Keratinocyte (primary cell): ENCODE data around the gene ST6GAL1. TPM values are rescaled to one million over a fixed set of nuclear protein-coding genes. Genes with fewer than 3 reads are reported as not detected.

Experiments
- DNase-seq: peaks from one replicate; pipeline ENCODE4 v3.0.0-alpha.2; 2011; ENCODE audit warnings: low read depth, missing footprints, low spot score
- FAIRE-seq: peaks from 2 replicates; lab custom pipeline; 2011; peaks lifted over from hg19 to GRCh38; lab: Jason Lieb, UNC
- H2AFZ ChIP-seq: 2 replicates; pipeline ENCODE4 v1.6.0; 2012; ENCODE audit warnings: low read length, control low read depth, inconsistent platforms; ENCODE audit not compliant: control insufficient read depth
- H3K27ac ChIP-seq: 2 replicates; pipeline ENCODE4 v1.5.1; 2011; ENCODE audit warnings: low read length; ENCODE audit not compliant: control insufficient read depth, insufficient read depth
- H3K27me3 ChIP-seq: 3 replicates; pipeline ENCODE4 v1.6.0; 2011; ENCODE audit warnings: low read length; ENCODE audit not compliant: control insufficient read depth, insufficient read depth; ENCODE audit errors: extremely low read depth
- H3K36me3 ChIP-seq, 2 experiments: 2 replicates in 1 of 2; 3 replicates in 1 of 2; pipeline ENCODE4 v1.5.1; 2011; ENCODE audit warnings: low read length in 2 of 2, mild to moderate bottlenecking in 1 of 2; ENCODE audit not compliant: control insufficient read depth in 2 of 2, insufficient read depth in 2 of 2; ENCODE audit errors: extremely low read depth in 1 of 2
- H3K4me1 ChIP-seq: 3 replicates; pipeline ENCODE4 v1.5.1; 2011; ENCODE audit warnings: low read length; ENCODE audit not compliant: control insufficient read depth, insufficient read depth; ENCODE audit errors: extremely low read depth
- H3K4me2 ChIP-seq: 3 replicates; pipeline ENCODE4 v1.6.0; 2011; ENCODE audit warnings: low read depth, low read length; ENCODE audit not compliant: control insufficient read depth, insufficient read depth; ENCODE audit errors: extremely low read depth
- H3K4me3 ChIP-seq, 3 experiments: fragments of 200-600 bp in 1 of 3; sonication (generic) in 1 of 3; 2 replicates in 2 of 3; 3 replicates in 1 of 3; pipeline ENCODE4 v1.5.1; 2011 to 2016; ENCODE audit warnings: low read length in 3 of 3, mild to moderate bottlenecking in 3 of 3, control low read depth in 2 of 3, inconsistent platforms in 1 of 3, low read depth in 1 of 3, mixed read lengths in 1 of 3, mixed run types in 1 of 3, moderate library complexity in 1 of 3; ENCODE audit not compliant: control insufficient read depth in 2 of 3, insufficient read depth in 2 of 3; ENCODE audit errors: extremely low read depth in 1 of 3
- H3K79me2 ChIP-seq: 2 replicates; pipeline ENCODE4 v1.6.0; 2012; ENCODE audit warnings: low read length; ENCODE audit not compliant: control insufficient read depth, insufficient read depth
- H3K9ac ChIP-seq: 3 replicates; pipeline ENCODE4 v1.6.0; 2011; ENCODE audit warnings: low read length; ENCODE audit not compliant: control insufficient read depth, insufficient read depth; ENCODE audit errors: extremely low read depth
- H3K9me1 ChIP-seq: 3 replicates; pipeline ENCODE4 v1.6.0; 2011; ENCODE audit warnings: low read length; ENCODE audit not compliant: control insufficient read depth, insufficient read depth; ENCODE audit errors: extremely low read depth
- H3K9me3 ChIP-seq: 2 replicates; pipeline ENCODE4 v1.5.1; 2012; ENCODE audit warnings: low read depth, low read length; ENCODE audit not compliant: control insufficient read depth
- H4K20me1 ChIP-seq: 3 replicates; pipeline ENCODE4 v1.6.0; 2011; ENCODE audit warnings: low read length; ENCODE audit not compliant: control insufficient read depth, insufficient read depth; ENCODE audit errors: extremely low read depth
- EZH2 ChIP-seq: IDR thresholded peaks from one replicate; pipeline ENCODE4 v1.6.1; 2012; ENCODE audit warnings: inconsistent platforms, mild to moderate bottlenecking, low read length, moderate library complexity
- dilution Hi-C: fragments of 300-500 bp; cut with MboI; formaldehyde crosslinking; loops from one replicate; pipeline ENCODE4 v1.7.0; 2020; ENCODE audit warnings: low sequenced_read_pairs; ENCODE audit not compliant: extremely low pct_ligation_motif_present
- polyA plus RNA-seq, 5 experiments: library from polyadenylated mRNA; depleted of rRNA in 3 of 5; stranded (reverse) in 3 of 5; stranded (forward) in 1 of 5; unstranded in 1 of 5; fragments of >200 nt; gene quantifications; 1 replicate in 1 of 5; 2 replicates in 3 of 5; 3 replicates in 1 of 5; pipeline versions ENCODE4 v1.2.1 to v1.2.3, GENCODE V29; 2011 to 2012; ENCODE audit warnings: missing spikeins in 2 of 5, low read depth in 1 of 5, low replicate concordance in 1 of 5
- TF ChIP-seq, protein P1 (sequence below), 3 experiments: IDR thresholded peaks in 1 of 3; conservative IDR thresholded peaks in 1 of 3; optimal IDR thresholded peaks in 1 of 3; 2 replicates in 2 of 3; 3 replicates in 1 of 3; pipeline versions ENCODE3 to v1.5.1; 2011; ENCODE audit warnings: low read length in 3 of 3, mild to moderate bottlenecking in 3 of 3, moderate library complexity in 2 of 3, control low read depth in 1 of 3, inconsistent platforms in 1 of 3; ENCODE audit not compliant: insufficient read depth in 2 of 3; ENCODE audit errors: extremely low read depth in 1 of 3

Gene ST6GAL1
- polyA plus RNA-seq, 1 donor (not counting 4 experiments of a cell fraction or from before 2014, with no cell fraction given) = 7.5 TPM

DNA sequence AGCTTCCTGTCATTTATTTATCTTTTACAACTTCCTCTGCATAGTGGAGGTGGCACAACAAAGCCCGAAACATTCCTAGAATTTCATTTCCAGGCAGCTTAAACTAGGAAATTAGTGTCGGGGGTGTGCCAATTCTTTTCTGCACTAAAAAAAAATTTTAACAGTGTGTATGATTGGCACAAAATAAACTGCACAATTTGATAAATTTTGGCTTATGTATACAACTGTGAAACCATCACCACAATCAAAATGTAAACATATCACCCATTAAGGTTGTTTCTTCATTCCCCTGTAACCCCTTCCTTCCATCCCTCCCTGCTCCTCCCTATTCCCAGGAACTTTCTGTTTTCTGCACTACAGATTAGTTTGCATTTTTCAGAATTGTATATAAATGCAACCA, 154.3 kb downstream of the ST6GAL1 start:
- Histone ChIP-seq H3K4me1 (no peaks in the 10 kb centered on the region), H3K4me3 (no peak overlapping the region), H3K27ac (no peak overlapping the region), H2AFZ (no peak overlapping the region), H3K9me1 (no peaks in the 10 kb centered on the region), H3K27me3 (no peaks in the 10 kb centered on the region), H3K4me2 (no peak overlapping the region), H3K9ac (no peak overlapping the region), H4K20me1 (no peaks in the 10 kb centered on the region), H3K79me2 (no peaks in the 10 kb centered on the region), H3K9me3 (no peaks in the 10 kb centered on the region), H3K36me3 (no peaks in the 10 kb centered on the region)
- FAIRE-seq (no peak), DNase-seq (no peak)
- dilution Hi-C loops = no loop called here
- TF ChIP-seq, protein P1, sequence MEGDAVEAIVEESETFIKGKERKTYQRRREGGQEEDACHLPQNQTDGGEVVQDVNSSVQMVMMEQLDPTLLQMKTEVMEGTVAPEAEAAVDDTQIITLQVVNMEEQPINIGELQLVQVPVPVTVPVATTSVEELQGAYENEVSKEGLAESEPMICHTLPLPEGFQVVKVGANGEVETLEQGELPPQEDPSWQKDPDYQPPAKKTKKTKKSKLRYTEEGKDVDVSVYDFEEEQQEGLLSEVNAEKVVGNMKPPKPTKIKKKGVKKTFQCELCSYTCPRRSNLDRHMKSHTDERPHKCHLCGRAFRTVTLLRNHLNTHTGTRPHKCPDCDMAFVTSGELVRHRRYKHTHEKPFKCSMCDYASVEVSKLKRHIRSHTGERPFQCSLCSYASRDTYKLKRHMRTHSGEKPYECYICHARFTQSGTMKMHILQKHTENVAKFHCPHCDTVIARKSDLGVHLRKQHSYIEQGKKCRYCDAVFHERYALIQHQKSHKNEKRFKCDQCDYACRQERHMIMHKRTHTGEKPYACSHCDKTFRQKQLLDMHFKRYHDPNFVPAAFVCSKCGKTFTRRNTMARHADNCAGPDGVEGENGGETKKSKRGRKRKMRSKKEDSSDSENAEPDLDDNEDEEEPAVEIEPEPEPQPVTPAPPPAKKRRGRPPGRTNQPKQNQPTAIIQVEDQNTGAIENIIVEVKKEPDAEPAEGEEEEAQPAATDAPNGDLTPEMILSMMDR (optimal IDR thresholded peaks at IDR 0.05 in 1 of 3, IDR thresholded peaks at IDR 0.05 in 1 of 3, conservative IDR thresholded peaks at IDR 0.05 in 1 of 3; ENCODE audit: extremely low read depth in 1 of 3, insufficient read depth in 2 of 3, low read length in 3 of 3) = no peak

DNA sequence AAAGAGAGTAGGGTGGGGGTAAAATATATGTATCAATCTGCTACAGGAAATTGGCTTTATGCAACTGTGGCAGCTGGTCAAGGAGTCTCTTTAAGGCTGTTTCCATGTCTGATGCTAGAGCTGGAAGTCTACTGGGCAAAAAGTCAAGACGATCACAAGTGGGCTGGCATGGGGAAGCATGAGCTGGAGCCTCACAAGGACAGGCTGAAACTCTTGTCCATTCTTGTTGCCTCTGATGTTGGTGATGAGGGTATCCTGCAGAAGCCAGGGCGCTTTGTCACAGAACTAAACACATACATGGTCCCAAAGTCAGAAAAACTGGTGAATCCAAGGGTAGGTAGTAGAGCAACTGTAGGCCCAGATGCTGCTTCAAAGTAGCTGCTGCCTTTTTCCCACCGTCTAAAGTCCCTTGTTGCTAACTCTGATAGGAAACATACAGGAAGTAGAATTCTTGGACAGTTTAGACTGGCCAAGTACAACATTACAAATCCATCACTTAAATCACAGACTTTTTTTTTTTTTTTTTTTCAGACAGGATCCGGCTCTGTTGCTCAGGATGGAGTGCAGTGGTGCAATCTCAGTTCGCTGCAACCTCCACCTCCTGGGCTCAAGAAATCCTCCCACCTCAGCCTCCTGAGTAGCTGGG, 154.8 kb downstream of the ST6GAL1 start:
- Histone ChIP-seq H3K27me3 (no peaks in the 10 kb centered on the region), H3K4me3 (no peak overlapping the region), H3K9ac (no peak overlapping the region), H3K4me1 (no peaks in the 10 kb centered on the region), H3K4me2 (no peak overlapping the region), H3K9me3 (no peaks in the 10 kb centered on the region), H3K36me3 (no peaks in the 10 kb centered on the region), H3K27ac (no peak overlapping the region), H4K20me1 (no peaks in the 10 kb centered on the region), H2AFZ (no peak overlapping the region), H3K79me2 (no peaks in the 10 kb centered on the region), H3K9me1 (no peaks in the 10 kb centered on the region)
- dilution Hi-C loops = no loop called here
- no peak for DNase-seq
- no peak for FAIRE-seq
- TF ChIP-seq, protein P1 (optimal IDR thresholded peaks at IDR 0.05 in 1 of 3, IDR thresholded peaks at IDR 0.05 in 1 of 3, conservative IDR thresholded peaks at IDR 0.05 in 1 of 3; ENCODE audit: extremely low read depth in 1 of 3, insufficient read depth in 2 of 3, low read length in 3 of 3) = no peak
- TF ChIP-seq EZH2 = no peak
